ENCODE measurements around the gene CACNA1I.

GRCh38 chr22:39721206-39722031, 150.9 kb downstream of the CACNA1I start:
- TF ChIP-seq CTCF (IDR thresholded peaks at IDR 0.05): no peak
- TF ChIP-seq ZFX (IDR thresholded peaks at IDR 0.05; ENCODE audit: borderline replicate concordance): no peak

Measured in 22Rv1 (cell line).